Astrocyte of the cerebellum (primary cell): ENCODE measurements around the gene ATP11A.

Source experiments
- DNase-seq: peaks from one replicate; pipeline ENCODE4 v3.0.0-alpha.2; 2011; ENCODE audit warnings: low read depth
- H3K4me3 ChIP-seq: 2 replicates; pipeline ENCODE4 v1.5.1; 2011; ENCODE audit warnings: mild to moderate bottlenecking, low read depth, low read length, moderate library complexity
- in situ Hi-C: cut with HindIII; loops from 2 replicates; pipeline ENCODE4 v1.10.0; 2017; ENCODE audit warnings: low sequenced_read_pairs
- TF ChIP-seq, protein P1 (sequence below): IDR thresholded peaks from 2 replicates; pipeline ENCODE4 v1.5.1; 2012; ENCODE audit warnings: low read length, low read depth, moderate library complexity, mild to moderate bottlenecking; ENCODE audit errors: missing control alignments

ATP11A gene

GRCh38 chr13:112926003-112926402, 236.2 kb downstream of the ATP11A start:
- no peak overlapping the region for H3K4me3 ChIP-seq
- TF ChIP-seq, protein P1, sequence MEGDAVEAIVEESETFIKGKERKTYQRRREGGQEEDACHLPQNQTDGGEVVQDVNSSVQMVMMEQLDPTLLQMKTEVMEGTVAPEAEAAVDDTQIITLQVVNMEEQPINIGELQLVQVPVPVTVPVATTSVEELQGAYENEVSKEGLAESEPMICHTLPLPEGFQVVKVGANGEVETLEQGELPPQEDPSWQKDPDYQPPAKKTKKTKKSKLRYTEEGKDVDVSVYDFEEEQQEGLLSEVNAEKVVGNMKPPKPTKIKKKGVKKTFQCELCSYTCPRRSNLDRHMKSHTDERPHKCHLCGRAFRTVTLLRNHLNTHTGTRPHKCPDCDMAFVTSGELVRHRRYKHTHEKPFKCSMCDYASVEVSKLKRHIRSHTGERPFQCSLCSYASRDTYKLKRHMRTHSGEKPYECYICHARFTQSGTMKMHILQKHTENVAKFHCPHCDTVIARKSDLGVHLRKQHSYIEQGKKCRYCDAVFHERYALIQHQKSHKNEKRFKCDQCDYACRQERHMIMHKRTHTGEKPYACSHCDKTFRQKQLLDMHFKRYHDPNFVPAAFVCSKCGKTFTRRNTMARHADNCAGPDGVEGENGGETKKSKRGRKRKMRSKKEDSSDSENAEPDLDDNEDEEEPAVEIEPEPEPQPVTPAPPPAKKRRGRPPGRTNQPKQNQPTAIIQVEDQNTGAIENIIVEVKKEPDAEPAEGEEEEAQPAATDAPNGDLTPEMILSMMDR, result no peak
- DNase-seq, result no peak
- in situ Hi-C loops, result no loop called here

DNA sequence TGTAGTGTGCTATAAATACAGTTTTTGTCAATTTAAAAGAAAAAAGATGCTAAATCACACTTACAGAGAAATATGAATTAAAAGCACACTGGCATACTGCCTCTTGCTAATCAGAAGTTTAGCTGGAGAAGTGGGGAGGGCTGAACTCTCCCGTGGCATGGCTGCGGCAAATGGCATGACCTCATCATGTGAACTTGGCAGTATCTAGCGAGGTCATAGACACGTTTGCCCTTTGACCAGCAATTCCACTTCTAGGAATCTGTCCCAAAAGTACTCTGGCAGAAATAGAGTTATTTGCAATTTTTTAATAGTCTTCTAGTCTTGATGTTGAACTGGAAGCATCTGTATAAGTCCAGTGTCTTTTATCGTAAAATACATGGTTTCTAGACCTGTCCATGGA, 237.2 kb downstream of the ATP11A start:
- TF ChIP-seq, protein P1, result no peak
- DNase-seq, result no peak
- in situ Hi-C loops, result no loop called here
- H3K4me3 ChIP-seq, result no peak overlapping the region

GRCh38 chr13:112928020-112928971, 238.5 kb downstream of the ATP11A start:
- DNase-seq, result no peak
- in situ Hi-C loops, result no loop called here

DNA sequence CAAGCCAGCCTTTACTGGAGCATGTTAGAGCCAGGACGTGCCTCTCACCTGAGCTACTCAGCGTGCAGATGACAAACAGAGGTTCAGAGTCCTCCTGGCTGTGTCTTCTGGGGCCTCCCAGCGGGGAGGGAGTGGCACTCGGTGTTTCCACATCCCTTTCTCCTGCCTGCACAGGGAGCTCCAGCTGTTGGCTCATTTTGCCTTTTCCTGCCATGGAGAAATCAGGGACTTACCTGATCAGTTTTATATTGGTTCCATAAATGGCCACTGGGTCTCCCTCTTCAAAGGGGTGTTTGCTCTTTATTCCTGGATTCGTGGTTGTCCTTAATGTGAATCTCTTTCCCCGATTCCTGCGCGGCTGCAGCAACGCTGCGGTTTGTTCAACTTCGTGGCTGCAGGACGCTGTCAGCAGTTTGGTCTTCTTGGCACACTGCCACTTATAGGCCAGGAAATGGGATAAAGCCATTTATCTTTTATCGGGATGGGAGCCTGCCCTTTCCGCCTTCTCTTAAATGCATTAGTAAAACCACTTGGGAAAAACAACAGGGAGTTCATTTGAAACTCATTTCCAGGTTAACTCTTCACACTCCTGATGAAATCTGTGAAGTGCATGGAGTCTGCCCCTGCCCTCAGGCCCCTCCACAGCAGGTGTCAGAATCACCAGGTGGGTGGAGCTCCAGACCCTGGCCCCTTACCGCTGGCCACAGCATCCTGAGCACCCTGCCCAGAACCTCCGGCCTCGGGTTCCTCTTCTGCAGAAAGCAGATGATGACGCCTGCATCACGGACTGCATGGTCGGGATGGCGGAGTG, 239.3 kb downstream of the ATP11A start:
- TF ChIP-seq, protein P1, result no peak
- in situ Hi-C loops, result no loop called here
- no peak overlapping the region for H3K4me3 ChIP-seq
- no peak for DNase-seq

More at GRCh38 chr13:112928020-112928971, 238.5 kb downstream of the ATP11A start:
- TF ChIP-seq, protein P1, result no peak
- H3K4me3 ChIP-seq, result no peak overlapping the region

- DNase-seq, result no peak
- in situ Hi-C loops, result no loop called here
- no peak overlapping the region for H3K4me3 ChIP-seq
- TF ChIP-seq, protein P1, result no peak
Observed at GRCh38 chr13:112929783-112930055, 239.9 kb downstream of the ATP11A start.

- H3K4me3 ChIP-seq, result no peak overlapping the region
- DNase-seq, result no peak
- TF ChIP-seq, protein P1, result no peak
- in situ Hi-C loops, result no loop called here
Observed at GRCh38 chr13:112930192-112930591, 240.4 kb downstream of the ATP11A start.
